ENCODE data around the gene SZRD1.
"Not testable (repeated sequence)": the region's sequence is repeated elsewhere in the genome, so short reads cannot be mapped to it uniquely, and the experiment has no call there.

SZRD1 gene, protein sequence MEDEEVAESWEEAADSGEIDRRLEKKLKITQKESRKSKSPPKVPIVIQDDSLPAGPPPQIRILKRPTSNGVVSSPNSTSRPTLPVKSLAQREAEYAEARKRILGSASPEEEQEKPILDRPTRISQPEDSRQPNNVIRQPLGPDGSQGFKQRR

DNA sequence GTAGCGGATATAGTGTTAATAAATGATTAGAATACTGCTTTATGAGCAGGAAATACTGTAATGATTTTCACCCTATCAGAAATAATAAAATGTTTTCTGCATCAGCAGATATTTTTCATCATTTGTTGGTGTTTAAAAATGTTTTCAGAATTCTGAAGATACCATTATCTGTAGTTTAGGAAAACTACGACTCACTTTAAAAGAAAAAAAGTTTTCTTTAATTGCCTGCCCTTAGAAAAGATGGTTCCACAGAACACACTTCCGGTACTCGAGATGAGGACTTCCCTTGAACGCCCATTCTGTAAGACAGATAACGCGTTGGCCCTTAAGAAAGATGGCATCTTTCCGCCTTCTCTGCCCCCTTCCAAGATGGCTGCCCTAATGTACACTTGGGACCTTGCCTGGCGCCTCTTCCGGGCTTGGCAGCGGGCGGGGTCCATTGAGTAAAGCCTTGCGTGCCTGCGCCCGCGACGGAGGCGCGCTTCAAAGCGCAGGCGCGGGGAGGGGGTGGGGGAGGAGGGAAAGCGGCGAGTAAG lies at the start of gene SZRD1:
Gene SZRD1 (plus strand): TSS at position 521 of the 536 bp plus-strand sequence. CDS start 16 bp downstream, outside the sequence.
- peak; percentile 91 to 93 for DNase-seq (ENCODE audit: extremely low read depth in 1 of 2, low read depth in 1 of 2)

DNA sequence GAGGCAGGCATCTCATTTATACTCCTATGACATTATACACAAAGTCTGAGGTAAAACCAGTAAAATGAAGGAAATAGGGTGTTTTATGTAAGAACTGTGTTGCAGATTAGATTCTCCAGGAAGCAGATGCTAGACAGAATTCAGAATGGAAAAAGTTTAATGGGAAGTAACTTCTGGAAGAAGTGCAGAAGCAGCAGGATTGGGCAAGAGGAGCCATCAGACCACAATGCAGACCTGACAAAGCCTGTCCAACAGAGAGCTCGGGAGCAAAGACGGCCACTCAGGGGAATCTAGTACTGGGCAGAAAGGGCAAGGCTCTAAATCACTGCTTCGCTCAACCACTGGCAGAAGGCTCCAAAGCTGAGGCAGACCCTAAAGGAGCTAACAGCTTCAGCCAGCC lies 48.5 kb upstream of the SZRD1 start:
- DNase-seq (ENCODE audit: extremely low read depth in 1 of 2, low read depth in 1 of 2), result no peak

DNA sequence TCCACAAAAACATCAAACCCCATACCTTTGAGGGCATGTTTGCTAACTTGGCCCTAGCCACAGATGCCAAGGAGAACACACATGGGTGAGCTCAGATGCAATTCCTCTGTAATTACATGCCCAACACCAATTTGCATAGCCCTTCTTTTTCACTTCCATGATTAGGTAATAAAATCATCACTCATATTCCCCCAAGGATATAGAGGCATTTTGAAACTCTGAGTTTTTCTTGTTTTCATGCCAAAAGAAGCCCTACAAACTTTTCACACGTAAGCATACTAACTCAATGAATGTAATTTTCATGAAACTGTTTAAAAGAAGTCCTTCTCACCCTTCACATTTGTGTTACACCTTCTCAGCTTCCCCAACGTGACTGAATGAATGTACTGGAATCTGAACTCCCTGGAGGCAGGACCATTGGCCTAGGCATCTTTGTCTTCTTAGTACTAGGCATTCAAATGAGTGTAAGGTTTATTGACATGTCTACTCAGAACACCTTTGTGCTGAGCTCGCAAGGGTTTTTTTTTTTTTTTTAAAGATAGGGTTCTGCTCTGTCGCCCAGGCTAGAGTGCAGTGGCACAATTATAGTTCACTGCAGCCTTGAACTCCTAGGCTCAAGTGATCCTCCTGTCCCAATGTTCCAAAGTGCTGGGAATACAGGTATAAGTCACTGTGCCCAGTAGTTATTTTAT lies 45.7 kb upstream of the SZRD1 start:
- DNase-seq (ENCODE audit: extremely low read depth in 1 of 2, low read depth in 1 of 2), result no peak

DNA sequence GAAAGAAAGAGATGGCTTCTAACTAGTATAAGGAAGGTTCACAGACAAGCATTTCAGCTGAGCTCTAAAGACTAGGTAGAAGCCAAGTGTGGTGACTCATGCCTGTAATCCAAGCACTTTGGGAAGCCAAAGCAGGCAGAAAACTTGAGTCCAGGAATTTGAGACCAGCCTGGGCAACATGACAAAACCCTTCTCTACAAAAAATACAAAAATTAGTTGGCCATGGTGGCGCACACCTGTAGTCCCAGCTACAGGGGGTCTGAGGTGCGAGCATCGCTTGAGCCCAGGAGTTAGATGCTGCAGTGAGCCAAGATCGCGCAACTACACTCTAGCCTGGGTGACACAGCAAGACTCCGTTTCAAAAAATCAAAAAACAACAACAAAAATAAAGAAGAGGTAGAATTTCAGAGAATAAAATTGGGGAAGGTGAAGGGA lies 42.6 kb upstream of the SZRD1 start:
- DNase-seq (ENCODE audit: extremely low read depth in 1 of 2, low read depth in 1 of 2), result no peak

DNA sequence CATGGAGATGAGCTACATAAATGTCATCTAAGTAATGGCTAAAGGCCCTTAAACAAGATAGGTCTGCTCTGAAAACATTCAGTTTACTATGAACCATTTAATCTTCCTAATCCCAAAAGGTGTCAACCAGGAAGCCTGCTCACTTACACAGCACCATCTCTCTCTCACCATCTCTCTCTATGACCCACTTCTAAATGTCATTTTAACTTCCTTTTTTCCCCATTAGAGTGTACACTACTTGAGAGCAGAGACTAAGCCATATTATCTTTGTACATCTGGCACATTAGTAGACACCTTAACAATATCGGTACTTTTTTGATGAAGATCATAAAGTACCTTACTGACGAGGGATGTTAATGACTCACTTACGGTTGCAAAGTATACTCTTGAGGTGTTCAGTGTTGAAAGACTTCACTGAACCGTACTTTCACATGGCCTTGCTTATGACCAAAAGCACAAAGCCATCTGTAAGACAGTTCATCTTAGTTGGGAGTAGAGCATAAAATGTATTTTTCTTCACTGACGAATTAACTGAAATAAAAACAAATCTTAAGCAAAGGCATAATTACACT lies 40.1 kb upstream of the SZRD1 start:
- DNase-seq (ENCODE audit: extremely low read depth in 1 of 2, low read depth in 1 of 2), result no peak

DNA sequence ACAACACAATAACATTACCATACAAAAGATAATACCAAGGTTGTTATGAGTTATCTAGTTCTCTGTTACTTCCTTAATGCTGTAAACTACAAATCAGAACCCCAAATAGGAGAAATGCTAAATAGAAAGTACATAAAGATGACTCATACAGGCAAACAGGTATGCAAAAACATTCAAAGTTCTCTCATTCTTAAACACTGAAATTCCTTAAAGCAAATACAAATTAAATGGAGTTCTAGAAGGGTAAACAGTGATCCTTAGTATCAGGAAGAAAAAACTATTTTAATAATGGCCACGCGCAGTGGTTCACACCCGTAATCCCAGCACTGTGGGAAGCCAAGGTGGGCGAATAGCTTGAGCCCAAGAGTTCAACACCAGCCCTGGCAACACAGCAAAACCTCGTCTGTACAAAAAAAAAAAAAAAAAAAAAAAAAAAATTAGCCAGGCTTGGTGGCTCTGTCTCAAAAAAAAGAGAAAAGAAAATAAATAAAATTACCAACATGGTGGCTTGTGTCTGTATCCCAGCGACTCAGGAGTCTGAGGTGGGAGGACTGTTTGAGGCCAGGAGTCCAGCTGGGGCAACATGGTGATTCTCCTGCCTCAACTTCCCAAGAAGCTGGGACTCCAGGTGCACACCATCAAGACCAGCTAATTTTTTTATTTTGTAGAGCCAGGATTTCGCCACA lies 32.2 kb upstream of the SZRD1 start:
- no peak for DNase-seq (ENCODE audit: extremely low read depth in 1 of 2, low read depth in 1 of 2)

DNA sequence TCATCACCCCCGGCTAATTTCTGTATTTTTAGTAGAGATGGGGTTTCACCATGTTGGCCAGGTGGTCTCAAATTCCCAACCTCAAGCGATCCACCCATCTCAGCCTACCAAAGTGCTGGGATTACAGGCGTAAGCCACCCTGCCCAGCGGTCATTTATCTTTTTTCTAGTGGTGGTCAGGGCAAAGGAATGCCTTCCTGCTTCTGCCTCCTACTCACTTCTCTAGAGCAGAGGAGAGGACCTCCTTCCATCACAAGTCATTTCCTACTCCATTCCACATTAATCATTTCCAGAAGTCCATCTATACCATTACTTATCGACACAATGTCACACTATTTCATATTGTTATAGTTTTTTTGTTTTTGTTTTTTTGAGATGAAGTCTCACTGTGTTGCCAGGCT lies 28.1 kb upstream of the SZRD1 start:
- no peak for DNase-seq (ENCODE audit: extremely low read depth in 1 of 2, low read depth in 1 of 2)

DNA sequence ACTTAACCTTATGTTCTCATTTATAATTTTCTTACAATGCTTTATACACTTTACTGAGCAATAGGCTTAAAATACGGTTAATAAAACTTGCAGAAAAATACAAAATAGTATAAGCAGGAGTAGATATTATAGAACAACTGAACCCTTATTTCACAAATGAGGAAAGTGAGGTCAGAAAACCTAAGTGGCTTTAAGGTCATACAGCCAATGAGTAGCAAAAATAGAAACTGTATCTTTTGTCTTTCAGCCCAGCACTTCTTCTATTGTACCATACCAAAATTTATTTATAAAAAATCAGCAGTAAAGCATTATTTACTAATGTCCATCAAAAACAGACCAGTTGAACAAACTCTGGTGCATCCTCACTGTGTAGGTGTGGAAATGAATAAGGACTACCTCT lies 26.4 kb upstream of the SZRD1 start:
- no peak for DNase-seq (ENCODE audit: extremely low read depth in 1 of 2, low read depth in 1 of 2)

DNA sequence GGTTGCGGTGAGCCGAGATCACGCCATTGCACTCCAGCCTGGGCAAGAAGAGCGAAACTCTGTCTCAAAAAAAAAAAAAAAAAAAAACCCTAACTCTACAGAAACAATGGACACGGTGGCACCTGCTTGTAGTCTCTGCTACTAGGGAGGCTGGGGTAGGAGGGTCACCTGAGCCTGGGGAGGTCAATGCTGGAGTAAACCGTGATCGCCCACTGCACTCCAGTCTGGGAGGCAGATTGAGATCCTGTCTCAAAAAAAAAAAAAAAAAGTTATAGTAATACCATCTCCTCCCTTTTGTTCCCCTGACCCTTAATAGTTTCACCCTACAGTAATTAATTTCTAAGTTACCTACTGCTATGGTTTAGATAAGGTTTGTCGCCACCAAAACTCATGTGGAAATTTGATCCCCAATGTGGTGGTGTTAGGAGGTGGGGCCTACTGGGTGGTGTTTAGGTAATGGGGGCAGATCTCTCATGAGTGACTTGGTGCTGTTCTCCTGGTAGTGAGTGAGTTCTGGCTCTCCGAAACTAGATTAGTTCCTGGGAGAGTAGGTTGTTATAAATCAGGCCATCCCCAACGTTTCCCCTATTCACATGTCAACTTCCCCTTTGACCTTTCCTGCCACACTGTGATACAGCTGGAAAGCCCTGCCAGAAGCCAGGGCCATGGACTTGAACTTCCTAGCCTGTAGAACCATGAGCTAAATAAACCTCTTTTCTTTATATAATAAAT lies 24.5 kb upstream of the SZRD1 start:
- DNase-seq (ENCODE audit: extremely low read depth in 1 of 2, low read depth in 1 of 2), result no peak

DNA sequence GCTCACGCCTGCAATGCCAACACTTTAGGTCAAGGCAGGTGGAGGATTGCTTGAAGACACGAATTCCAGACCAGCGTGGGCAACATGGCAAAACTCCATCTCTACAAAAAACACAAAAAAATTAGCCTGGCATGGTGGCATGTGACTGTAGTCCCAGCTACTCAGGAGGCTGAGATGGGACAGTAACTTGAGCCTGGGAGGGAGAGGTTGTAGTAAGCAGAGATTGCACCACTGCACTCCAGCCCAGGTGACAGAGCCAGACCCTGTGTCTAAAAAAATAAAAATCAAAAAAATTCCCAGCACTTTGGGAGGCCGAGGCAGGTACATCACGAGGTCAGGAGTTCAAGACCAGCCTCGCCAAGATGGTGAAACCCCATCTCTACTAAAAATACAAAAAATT lies 23.8 kb upstream of the SZRD1 start:
- DNase-seq (ENCODE audit: extremely low read depth in 1 of 2, low read depth in 1 of 2), result not testable (repeated sequence)

DNA sequence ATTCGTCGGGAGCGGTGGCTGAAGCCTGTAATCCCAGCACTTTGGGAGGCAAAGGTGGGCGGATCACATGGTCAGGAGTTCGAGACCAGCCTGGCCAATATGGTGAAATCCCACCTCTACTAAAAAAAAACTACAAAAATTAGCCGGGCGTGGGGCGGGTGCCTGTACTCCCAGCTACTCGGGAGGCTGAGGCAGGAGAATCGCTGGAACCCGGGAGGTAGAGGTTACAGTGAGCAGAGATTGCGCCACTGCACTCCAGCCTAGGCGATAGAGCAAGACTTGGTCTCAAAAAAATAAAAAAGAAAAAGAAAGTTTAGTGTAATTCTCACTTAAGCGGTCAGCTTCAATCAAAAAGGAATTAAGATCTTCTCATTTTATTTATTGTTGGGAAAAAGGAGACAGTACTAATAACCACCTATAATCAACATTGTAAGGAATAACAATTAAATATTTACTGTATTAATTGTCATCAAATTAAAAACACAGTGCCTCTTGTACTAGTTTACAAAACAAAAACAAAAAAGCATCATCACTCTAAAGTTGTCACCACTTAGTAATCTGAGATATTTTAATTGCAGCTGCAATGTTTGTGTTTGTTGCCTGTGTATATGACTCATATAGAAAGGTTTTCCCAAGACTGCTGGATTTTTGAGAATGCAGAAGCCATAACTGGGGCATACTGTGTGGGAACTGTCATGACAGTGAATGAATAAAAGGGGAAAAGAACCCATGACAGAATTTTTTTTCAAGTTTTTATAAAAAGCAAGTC lies 18.4 kb upstream of the SZRD1 start:
- DNase-seq (ENCODE audit: extremely low read depth in 1 of 2, low read depth in 1 of 2), result no peak

DNA sequence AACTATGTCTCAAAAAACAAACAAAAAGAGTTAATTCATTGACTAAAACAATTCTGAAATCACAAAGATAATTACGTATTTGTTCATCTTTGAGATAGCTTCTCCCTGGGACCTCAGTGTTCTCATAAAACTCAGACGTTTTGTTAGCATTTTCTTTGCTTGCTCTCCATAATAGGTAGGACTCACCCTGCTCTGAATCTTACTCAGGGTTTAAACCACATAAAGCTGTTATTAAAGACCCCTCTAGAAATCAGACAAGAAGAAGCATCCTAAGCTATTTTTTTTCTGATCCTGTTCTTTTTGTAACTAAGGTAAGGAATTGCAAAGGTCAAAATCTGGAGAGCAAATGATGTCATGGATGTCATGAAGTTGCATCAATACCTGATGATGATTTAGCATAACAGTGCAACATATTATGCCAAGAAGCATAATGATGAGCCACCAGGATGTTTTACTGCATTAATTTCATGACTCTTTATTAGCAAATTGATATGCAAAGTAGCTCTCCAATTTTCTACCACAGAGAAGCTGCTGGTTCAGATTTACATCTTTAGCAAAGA lies 17.1 kb upstream of the SZRD1 start:
- no peak for DNase-seq (ENCODE audit: extremely low read depth in 1 of 2, low read depth in 1 of 2)

DNA sequence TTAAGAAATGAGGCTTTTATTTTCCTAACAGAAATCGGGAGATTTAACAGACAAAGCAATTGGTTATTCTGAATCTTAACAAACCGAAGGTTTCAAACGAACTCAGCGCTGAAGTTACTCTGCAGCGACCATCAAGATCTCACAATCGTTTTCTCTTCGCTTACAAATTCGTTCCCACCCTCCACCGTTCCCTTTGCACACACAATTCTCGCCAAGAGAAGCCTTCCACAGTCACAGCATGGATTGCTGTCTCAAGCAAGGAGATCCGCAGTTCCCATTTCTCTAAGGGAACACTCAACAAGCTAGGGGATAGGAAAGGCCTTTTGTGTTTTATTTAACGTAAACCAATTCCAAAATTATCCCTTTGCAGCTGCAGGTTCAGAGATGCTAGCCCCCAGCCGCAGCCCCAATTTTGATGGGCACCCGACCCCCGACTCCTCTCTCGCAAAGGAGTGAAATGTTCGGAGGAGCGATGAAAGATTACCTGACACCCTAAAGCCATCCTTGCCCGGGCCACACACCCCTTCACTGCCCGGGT lies 15.5 kb upstream of the SZRD1 start:
- no peak for DNase-seq (ENCODE audit: extremely low read depth in 1 of 2, low read depth in 1 of 2)

DNA sequence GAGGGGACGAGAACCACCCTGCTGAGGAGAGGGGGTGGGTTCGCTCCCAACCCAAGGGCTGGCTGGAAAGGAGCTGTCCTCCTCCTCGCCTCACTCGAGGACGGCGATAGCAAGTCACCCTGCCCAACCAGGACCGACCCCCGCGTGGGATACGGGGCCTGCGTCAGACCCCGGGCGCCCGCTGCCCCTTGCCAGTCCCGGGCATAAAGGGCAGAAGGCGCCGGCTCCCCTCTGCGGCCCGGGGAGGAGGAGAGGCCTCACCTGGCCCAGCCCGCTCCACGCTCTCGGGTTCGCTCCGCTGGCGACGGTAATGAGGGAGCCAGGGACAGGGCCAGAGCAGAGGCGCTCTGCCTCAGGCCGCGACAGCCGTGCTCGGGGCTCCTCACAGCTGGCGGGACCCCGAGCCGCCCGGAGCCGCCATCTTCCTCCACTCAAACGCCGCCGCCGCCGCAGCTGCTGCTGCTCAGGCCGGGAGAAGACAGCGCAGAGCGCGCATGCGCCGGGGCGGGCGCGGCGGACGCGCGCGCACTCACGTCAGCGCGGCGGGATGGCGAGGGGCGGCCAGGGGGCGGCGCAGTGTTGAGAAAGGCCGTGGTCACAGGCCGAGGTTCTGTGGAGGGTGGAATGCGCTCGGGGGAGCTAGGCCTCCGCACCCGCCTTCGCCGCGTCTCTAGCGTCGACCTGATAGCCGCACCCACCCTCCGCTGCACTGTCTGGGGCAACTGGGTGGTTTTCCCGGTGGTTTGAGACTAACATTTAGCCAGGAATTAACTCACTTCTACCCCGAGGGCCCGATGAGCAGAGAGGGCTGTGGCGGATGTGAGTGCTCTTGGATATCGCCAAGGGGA lies 14.8 kb upstream of the SZRD1 start, which contains the start of gene FBXO42:
Gene FBXO42 (minus strand): TSS at position 487 of the 848 bp plus-strand sequence. CDS start 37,062 bp downstream, outside the sequence.
- DNase-seq (ENCODE audit: extremely low read depth in 1 of 2, low read depth in 1 of 2), result peak; percentile 81 to 90

DNA sequence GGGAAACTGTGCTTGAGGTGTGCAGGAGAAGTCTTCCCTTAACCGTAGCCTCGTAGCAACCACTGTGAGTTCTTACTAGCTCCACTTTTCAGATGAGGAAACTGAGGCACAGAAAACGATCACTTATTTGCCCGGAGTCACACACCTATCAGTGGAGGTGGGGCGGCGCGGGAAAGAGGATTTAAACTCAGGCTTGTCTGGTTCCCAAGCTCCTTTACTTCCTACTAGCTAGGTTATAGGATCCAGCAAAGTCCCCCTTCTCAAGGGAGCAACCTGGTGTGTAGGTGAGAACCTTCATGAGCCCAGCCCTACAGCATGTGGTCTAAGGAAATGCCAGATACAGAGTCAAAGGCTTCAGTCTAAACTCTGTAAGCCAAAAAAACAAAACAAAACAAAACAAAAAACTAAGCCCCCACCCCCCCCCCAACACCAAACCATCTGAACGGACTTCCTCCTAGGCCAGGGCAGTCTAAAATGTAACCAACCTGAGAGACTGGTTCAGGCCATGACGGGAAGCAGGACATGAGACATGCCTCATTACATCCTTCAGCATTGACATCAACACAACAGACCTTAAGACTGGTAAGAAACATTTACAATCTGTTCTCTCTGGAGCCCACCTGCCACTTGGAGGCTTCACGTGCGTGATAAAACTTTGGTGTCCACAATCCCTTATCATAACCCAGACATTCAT lies 14.1 kb upstream of the SZRD1 start:
- no peak for DNase-seq (ENCODE audit: extremely low read depth in 1 of 2, low read depth in 1 of 2)

DNA sequence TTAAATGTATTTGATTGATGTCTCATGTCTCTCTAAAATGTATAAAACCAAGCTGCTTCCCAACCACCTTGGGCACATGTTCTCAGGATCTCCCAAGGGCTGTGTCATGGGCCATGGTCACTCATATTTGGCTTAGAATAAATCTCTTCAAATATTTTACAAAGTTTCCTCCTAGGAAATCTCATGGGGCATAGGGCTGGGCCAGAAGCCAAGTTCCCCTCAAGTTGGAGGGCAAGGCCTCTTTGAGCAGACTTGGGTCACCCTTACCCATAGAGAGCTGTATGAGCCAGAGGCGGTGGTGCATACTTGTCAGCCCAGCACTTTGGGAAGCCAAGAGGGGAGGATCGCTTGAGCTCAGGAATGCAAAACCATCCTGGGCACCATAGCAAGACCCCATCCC lies 12.4 kb upstream of the SZRD1 start:
- no peak for DNase-seq (ENCODE audit: extremely low read depth in 1 of 2, low read depth in 1 of 2)

DNA sequence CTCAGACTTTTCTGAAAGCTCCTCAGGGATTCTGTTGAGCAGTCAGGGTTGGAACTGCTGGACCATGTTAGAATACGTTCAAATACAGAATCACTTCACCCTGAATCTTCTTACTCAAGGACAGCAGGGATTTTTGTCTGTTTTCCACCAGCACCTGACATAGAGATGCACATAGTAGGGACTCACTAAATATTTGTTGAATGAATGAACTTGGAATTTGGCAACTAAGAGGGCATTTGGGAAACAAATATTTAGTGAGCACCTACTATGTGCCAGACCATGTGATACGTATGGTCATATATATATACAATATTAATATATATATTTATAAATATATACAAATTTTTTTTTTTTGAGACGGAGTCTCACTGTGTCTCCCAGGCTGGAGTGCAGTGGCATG lies 10.2 kb upstream of the SZRD1 start:
- no peak for DNase-seq (ENCODE audit: extremely low read depth in 1 of 2, low read depth in 1 of 2)

DNA sequence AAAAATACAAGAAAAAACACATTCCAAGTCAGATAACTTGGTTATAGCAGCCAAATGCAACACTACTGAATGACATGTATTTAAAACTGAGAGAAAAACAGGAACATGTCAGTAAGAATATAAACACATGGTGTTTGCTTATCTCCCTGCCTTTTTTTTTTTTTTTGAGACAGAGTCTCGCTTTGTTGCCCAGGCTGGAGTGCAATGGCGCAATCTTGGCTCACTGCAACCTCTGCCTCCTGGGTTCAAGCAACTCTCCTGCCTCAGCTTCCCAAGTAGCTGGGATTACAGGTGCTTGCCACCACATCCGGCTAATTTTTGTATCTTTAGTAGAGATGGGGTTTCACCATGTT lies 1.9 kb upstream of the SZRD1 start:
- DNase-seq (ENCODE audit: extremely low read depth in 1 of 2, low read depth in 1 of 2), result not testable (repeated sequence)

Data from stimulated activated CD8-positive, alpha-beta memory T cell treated with anti-CD3 and anti-CD28 coated beads, Interleukin-7, amount 100 ng/mL, for 48 hours (primary cell).